Measurements from ENCODE around the gene LEUTX.

LEUTX gene

DNA sequence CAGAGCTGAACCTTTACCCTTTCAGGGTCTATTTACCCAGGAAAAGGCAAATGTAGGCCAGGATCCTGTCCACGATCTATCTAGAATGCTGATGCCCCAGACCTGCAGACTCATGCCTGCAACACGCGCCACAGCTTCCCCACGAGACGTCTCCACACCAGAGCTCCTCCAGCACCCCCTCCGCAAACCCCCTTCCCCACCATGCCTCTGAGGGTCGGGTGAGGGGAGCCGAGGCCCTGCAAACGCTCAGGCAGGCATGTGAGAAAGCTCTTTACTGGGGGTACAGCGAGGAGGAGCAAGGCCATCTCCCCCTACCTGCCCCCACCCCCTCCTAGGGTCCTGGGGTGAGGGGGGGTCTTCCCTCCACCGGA, 46.4 kb downstream of the LEUTX start:
- no peak for DNase-seq

GRCh38 chr19:39825531-39826076, 47.0 kb downstream of the LEUTX start:
- DNase-seq: no peak

DNA sequence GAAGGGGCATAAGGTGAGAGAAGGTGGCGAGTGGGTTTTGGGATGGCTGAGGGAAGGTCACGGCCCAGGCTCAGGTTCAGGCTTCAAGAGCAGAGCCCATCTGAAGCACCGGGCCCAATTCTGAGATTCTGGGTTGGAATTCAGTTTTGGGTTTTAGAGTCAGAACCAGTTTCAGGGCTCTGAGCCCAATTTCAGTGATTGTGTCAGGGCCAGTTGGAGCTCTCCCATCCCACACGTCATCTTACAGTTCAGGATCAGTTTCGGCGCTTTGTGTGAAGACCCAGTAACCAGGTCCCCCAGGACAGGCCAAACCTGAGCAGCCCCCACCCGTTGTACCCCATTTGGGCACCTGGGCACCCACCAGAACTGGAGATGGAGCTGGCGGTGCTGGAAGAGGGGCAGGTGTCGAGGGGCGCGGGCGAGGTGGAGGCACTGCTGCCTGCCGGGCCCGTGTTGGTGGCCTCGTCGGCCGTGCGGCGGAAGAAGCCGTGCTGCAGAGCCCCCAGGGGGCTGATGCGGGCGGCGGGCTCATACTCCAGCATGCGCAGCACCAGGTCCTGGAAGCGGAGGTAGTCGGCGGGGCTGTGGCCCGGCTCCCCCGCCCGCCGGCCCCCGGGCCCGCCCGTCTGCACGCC, 47.8 kb downstream of the LEUTX start:
- DNase-seq: no peak

GRCh38 chr19:39827216-39827615, 48.6 kb downstream of the LEUTX start:
- DNase-seq: no peak

DNA sequence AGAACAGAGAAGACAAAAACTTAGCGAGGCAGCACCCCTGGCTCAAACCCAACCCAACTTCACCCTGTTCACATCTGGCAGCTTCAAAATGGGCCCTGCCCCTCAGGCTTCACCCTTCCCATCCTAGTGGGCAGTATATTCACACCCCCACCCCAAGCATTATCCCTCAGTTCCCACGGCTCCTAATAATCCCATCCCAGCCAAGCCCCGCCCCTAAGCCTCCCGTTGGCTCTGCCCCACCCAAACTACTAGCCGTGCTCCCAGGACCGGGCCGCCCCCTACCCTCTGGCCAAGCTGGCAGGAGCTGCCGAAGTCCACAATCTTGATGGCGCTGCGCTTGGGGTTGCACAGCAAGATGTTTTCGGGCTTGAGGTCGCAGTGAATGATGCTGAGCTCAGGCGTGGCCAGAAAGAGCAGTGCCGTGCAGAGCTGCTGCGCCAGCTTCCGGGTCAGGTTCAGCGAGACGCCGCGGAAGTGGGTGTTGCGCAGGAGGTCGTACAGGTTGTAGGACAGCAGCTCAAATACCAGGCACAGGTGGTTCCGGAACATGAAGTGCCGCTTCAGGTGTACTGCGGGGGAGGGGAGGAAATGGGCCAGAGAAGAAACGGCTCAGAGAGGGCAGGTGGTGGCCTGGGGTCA, 49.5 kb downstream of the LEUTX start:
- DNase-seq: no peak

DNA sequence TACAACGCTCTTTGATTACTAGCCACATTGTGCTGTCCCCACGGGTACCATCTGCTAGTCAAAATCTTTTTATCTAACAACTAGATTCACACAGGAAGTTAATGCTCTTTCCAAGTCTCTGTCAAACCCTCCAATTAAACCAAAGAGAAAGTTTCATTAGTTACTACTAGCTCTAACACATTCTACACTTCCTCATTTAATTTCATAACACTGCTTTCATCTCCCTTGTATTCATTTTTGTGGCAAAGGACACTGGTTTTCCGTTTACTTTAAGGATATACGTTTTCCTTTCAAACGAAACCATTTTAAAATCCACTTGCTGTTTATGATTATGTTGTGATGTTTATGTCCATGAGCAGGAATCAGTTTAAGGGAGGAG, 50.0 kb downstream of the LEUTX start:
- no peak for DNase-seq

DNA sequence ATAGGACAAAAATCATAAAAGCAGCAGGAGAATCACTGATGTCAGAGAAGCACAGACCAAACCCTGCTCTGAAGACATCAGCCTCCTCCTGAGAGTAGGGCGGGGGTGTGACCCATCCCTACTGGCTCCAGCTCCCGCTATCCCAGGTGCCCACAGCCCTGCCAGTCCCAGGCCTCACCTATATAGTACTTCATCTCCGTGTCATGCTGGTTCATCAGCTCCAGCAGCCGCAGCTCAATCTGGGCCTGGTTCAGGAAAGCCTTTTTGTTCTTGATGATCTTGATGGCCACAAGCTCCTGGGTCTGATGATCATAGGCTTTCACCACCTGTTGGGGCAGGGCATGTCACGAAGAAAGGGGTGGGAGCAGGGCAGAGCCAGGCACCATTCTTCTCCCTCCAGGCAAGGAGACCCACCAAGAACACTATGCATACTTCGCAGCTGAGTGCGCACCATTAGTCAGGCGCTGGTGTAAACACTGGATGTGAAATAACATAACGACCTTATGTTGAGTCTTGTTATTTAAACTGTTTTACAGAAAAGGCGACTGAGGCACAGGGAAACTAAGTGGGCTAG, 51.1 kb downstream of the LEUTX start:
- DNase-seq: no peak

GRCh38 chr19:39830406-39830805, 51.8 kb downstream of the LEUTX start:
- DNase-seq: no peak

DNA sequence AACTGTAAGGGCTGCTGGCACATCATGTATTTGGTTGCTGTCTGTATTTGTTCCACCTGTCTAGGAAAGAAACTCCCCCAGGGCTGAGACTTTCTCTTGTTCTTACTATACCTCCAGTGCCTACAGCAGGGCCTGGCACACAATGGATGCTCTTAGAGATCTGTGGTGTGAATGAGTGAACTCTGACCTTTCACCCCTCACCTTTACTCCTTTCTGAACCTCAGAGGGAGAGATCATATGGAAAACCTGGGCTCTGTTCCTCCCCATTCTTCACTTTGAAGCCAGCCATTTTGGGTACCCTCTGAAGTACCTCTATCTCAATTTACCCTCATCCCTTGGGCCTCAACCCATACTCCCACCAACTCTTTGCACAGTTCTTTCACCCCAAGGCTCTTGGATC, 52.2 kb downstream of the LEUTX start:
- DNase-seq: no peak

GRCh38 chr19:39831679-39832078, 53.0 kb downstream of the LEUTX start:
- DNase-seq: no peak

- no peak for DNase-seq
Measured at GRCh38 chr19:39832341-39833083, 53.9 kb downstream of the LEUTX start.

GRCh38 chr19:39833160-39833463, 54.5 kb downstream of the LEUTX start:
- no peak for DNase-seq

DNA sequence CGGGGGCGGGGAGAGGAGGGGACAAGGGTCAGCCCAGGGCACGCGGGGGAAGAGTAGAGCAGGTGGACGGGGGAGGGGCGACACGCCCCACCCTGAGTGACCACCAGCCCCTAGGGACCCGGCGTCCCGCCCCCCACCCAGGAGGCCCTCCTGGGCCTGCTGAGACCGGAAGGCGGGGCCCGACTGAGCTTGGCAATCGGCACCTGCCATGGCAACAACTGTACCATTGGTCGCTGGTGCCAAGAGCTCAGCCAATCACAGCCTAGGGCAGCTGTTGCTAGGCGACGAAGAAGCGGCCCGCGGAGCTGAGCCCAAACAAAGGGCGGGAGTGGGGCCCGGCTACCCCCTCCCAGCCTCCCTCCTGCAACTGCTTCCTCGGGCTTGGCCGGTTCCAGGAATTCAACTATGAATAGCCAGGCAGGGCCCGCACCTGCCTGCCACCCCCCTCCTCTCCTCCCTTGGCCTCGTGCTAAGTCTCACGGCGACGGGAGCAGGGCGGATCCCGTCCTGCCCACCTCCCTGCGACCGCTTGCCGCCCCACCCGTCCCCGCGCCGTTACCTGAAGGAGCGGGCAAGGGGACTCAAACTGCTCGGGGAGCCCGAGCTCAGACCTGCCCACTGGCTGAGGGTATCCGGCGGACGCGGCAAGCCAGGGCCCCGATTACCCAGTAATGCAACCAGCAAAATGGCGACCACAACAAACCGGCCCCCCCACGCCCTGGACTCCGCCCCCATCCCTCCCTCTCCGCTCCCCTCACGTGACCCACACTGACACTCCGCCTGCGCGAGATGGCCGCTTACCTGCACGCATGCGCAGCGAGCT, 55.0 kb downstream of the LEUTX start, which contains the start of gene DYRK1B:
Gene DYRK1B (minus strand): TSS at position 699 of the 823 bp plus-strand sequence. CDS start 2,295 bp downstream, outside the sequence.
- peak; percentile 97 for DNase-seq

DNA sequence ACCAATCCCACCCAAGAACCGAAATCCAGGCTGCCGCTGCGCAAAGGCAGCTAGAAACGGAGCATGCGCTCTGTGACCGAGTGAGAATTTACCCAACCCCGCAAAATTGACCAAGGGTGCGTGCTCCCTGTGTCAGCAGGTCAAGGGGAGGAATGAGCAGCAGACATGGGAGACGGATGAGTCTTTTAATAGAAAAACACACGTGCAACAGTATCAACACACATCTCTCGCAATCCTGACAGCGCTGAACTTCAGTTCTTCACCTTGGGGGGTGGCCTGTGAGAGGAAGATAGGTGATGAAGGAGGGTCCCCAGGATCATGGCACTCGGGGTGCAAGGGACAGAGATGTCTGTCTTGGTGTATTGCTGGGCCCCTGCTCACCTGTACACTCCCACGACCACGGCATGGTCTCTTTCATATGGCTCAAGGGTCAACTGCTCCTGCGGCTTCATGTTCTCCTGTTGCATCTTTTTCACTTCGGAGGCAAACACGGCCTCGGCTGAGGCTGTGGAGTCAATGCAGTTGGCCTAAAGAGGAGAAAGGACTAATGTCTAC, 55.7 kb downstream of the LEUTX start:
- DNase-seq: no peak
